ENCODE data around the gene MICA.

GRCh38 chr6:31446481-31446880 is 43.1 kb downstream of the MICA start:
- TF ChIP-seq, protein P1, sequence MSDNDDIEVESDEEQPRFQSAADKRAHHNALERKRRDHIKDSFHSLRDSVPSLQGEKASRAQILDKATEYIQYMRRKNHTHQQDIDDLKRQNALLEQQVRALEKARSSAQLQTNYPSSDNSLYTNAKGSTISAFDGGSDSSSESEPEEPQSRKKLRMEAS (IDR thresholded peaks at IDR 0.05), result no peak
- TF ChIP-seq, protein P2, sequence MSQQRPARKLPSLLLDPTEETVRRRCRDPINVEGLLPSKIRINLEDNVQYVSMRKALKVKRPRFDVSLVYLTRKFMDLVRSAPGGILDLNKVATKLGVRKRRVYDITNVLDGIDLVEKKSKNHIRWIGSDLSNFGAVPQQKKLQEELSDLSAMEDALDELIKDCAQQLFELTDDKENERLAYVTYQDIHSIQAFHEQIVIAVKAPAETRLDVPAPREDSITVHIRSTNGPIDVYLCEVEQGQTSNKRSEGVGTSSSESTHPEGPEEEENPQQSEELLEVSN (IDR thresholded peaks at IDR 0.05; ENCODE audit: borderline replicate concordance, low read depth), result no peak
- TF ChIP-seq BHLHE40 (IDR thresholded peaks at IDR 0.05; ENCODE audit: low read depth, low read length), result no peak
- no peak for TF ChIP-seq POLR2A (IDR thresholded peaks at IDR 0.05; ENCODE audit: low read length)
